Medulla oblongata (tissue), 1 donor: ENCODE measurements around the gene IMPG1.

Source experiments
- DNase-seq: peaks from one replicate; pipeline ENCODE4 v3.0.0-alpha.2; 2015; ENCODE audit errors: extremely low spot score

The IMPG1 gene

DNA sequence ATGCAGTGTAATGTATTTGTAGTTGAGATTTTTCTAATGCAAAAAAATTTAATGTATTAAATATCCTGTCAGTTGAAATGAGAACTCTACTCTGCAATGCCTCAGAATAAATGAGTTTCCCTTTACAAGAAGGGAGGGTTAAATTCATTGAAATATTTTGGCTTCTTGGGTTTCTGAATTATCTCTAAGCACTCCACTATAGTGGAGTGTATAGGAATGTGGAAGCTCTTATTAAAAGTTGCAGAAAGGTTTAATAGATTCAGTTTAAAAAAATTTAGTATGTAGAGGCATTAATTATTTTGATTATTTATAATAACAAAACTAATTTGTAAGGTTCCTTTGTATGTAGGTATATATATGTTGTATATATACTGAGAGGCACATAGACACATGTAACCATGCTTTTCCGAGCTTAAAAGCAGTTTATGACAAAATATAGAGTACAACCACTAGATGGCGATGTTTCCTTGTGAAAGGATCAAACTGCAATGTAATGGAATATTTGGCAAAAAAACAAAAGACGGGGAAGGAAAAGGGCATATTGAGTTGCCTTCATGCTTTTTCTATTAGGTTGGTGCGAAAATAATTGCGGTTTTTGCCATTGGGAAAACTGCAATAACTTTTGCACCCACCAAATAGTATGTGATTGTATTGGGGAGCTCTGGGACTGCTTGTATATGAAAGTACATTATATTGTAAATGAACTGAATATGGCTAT, 179.2 kb downstream of the IMPG1 start:
- peak; percentile 85 for DNase-seq

DNA sequence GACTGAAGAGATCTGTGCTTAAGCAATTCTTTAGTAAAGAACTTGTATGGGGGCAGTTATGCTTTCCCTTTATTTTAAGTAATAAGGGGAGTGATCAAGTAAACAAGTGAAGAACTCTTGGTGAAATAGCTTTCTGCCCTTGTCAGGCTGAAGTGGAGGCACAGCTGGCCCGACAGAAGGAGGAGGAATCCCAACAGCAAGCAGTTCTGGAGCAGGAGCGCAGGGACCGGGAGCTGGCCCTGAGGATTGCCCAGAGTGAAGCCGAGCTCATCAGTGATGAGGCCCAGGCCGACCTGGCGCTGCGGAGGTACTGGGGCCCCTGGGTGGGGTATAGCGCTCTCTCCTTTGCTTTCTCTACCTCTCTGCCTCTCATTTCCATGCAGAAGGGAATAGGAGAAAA, 180.1 kb downstream of the IMPG1 start:
- no peak for DNase-seq

DNA sequence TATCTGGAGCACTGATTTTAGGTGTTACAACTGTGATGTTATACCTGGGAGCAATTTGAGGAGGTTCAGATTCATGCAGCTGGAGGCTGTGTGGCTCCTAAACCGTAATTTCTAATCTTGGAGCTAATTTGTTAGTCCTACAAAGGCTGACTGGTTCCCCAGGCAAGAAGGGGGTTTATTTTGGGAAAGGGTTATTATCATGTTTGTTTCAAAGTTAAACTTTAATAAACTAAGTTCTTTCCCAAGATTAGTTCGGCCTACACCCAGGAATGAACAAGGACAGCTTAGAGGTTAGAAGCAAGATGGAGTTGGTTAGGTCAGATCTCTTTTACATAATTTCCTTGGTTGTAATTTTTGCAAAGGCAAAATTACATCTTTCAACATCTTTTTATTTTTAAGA, 187.6 kb downstream of the IMPG1 start:
- DNase-seq, result no peak

DNA sequence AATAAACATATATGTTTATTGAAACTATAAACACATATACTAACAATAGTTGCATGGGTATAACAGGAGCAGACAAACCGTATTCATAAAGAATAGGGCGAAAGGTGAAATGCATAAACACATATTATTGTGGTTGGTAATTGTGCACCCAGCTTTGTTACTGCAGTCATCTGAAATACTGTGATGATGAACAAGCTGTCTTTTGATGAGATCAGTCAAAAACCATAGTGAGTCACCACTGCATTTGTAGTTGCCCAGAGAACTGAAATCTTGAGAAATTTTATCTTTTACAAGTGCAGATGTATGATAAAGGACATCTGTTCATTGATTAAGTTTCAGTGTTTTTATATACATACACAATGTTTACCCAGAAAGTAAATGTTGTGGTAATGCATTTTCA, 189.7 kb downstream of the IMPG1 start:
- no peak for DNase-seq

DNA sequence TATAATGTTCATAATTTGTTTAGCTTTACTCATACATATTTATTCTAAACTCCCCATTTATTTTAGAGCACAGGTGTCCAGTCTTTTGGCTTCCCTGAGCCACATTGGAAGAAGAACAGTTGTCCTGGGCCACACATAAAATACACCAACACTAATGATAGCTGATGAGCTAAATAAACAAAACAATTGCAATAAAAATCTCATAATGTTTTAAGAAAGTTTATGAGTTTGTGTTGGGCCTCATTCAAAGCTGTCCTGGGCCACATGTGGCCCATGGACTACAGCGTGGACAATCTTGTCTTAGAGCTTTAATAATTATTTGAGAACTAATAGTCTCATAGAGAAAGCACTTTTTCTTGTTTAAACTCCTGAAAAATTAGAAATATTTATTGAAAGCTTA, 192.2 kb downstream of the IMPG1 start:
- DNase-seq, result no peak

DNA sequence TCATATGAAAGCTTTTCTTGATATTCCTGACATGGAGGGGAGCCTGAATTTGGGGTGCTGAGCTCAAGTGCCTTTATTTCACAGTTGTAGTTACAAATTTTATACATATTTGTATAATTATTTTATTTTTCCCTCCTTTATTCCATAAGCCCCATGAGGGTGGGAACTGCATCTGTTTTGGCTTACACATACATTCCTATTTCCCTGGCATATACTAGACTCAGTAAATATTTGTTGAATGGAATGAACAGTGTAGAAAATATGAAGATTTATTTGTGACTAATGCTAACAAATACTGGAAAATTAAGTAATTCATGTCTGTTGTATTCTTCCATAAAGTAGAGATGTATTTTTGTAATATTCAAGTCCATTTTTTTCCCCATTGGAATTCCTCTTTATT, 196.3 kb downstream of the IMPG1 start:
- no peak for DNase-seq

DNA sequence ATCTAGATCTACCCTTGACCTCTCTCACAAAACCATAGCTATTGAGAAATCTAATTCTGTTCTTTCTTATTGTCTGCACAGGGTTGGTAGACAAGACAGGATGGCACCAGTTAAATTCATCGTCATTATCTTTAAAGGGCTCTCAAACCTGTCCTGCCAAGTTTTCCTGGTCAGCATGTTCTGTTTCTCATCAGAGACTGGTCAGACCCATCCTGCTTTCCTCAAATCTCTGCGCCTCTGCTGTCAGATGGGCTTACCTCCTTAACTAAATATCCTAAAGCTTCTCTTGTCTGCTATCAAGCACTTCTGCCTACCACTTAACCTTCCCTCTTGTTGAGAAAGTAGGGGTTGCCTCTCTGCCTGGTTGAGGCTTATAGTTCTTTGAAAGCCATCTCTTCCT, 198.2 kb downstream of the IMPG1 start:
- DNase-seq, result no peak
